ENCODE results near the gene SPATS2.

DNA sequence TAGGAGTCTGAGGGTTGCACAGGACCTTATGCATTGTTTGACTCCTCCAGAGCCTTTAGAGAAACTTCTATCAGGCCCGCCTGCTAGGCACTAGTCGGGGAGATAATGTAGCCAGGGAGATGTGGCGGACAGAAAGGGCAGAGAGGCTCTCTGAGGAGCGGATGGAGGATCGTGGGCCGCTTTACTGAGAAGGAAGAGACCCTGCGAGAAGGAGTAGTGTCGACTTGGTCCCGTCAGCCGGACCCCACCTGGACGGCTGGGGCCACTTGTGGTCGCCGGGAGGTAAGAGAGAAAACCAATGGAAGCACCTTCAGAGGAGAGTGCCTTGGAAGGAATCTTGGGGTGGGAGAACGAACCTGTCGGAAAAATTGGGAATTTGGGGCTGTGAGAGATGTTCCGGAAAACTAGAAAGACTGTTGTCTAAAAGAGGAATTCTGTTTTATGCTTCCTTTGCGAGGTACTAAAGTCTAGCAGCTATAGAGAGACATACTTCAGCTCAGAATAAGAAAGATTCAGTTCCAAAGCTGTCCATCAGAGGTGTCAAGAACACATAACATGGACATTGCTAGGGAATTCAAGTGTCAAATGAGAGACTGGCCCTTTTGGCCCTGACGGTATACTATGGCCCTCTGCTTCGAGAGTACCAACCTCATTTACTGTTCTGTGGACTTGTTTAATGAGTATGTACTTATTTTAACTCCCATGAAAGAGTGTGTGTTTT, 201.3 kb downstream of the SPATS2 start:
- TF ChIP-seq, protein P1, sequence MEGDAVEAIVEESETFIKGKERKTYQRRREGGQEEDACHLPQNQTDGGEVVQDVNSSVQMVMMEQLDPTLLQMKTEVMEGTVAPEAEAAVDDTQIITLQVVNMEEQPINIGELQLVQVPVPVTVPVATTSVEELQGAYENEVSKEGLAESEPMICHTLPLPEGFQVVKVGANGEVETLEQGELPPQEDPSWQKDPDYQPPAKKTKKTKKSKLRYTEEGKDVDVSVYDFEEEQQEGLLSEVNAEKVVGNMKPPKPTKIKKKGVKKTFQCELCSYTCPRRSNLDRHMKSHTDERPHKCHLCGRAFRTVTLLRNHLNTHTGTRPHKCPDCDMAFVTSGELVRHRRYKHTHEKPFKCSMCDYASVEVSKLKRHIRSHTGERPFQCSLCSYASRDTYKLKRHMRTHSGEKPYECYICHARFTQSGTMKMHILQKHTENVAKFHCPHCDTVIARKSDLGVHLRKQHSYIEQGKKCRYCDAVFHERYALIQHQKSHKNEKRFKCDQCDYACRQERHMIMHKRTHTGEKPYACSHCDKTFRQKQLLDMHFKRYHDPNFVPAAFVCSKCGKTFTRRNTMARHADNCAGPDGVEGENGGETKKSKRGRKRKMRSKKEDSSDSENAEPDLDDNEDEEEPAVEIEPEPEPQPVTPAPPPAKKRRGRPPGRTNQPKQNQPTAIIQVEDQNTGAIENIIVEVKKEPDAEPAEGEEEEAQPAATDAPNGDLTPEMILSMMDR (IDR thresholded peaks at IDR 0.05), result no peak
- TF ChIP-seq POLR2AphosphoS5 (IDR thresholded peaks at IDR 0.05; ENCODE audit: low read depth, low read length), result no peak

All from Panc1 (cell line).